ENCODE data around the gene SAA1. TPM values are rescaled to one million over a fixed set of nuclear protein-coding genes. Genes with fewer than 3 reads are reported as not detected.

SAA1 gene
- total and polyA plus RNA-seq, 10 of the 15 experiments (the other 5 are each of a cell fraction or from before 2014, with no cell fraction given), result 0.36 to 6.9 TPM; not detected in 8

GRCh38 chr11:18294862-18295261 lies 28.8 kb downstream of the SAA1 start:
- intact Hi-C loops (cut with micrococcal nuclease; ENCODE audit: unreplicated experiment), result no loop called here

GRCh38 chr11:18295316-18295715 lies 29.3 kb downstream of the SAA1 start:
- Histone ChIP-seq H2AFZ (ENCODE audit: control insufficient read depth, low read depth, low read length) (no peak overlapping the region), H3K79me2 (ENCODE audit: control insufficient read depth, insufficient read depth, low read length) (no peaks in the 10 kb centered on the region), H3K9ac (ENCODE audit: control insufficient read depth, insufficient read depth, low read length) (no peak overlapping the region), H3K36me3 (ENCODE audit: control insufficient read depth in 2 of 2, insufficient read depth in 2 of 2, low read length in 1 of 2) (peaks cover 10 to 63% of the 10 kb centered on the region in 2 experiments), H3K4me2 (ENCODE audit: control insufficient read depth, insufficient read depth) (no peak overlapping the region), H4K20me1 (ENCODE audit: control insufficient read depth, insufficient read depth) (no peaks in the 10 kb centered on the region), H3K27ac (ENCODE audit: control insufficient read depth, insufficient read depth) (peak overlapping the region; percentile 39; the same call in 1 of the 2 replicates), H3K4me3 (no peak overlapping the region), H3K27me3 (replicated peaks in 1 of 2; ENCODE audit: control insufficient read depth in 2 of 2, insufficient read depth in 2 of 2, low read length in 1 of 2) (no peaks in the 10 kb centered on the region), H3K9me3 (replicated peaks; ENCODE audit: control insufficient read depth, insufficient read depth, low read length) (no peaks in the 10 kb centered on the region), H3K4me1 (ENCODE audit: control insufficient read depth, insufficient read depth, low read length) (peaks cover 5% of the 10 kb centered on the region)
- RAD21 ChIA-PET (ENCODE audit: unreplicated experiment), result interaction anchor here (1.5 to 1.9 kb wide), 2 partner anchors 18 to 51 kb away, joined by 3 to 9 read pairs; no protein-coding TSS in a partner anchor
- DNase-seq (ENCODE audit: low read depth, low spot score), result no peak
- SMC1A ChIA-PET (ENCODE audit: uncharacterized antibody, unreplicated experiment), result interaction anchor here (0.7 to 1.3 kb wide), 5 partner anchors 13 to 71 kb away, joined by 3 to 6 read pairs (median 3); no protein-coding TSS in a partner anchor
- 72% methylated on average over 2 of the region's 2 CpGs for WGBS (ENCODE audit: insufficient coverage, insufficient replicate concordance, low lambda C conversion rate, missing lambda C conversion rate)
- intact Hi-C loops (cut with micrococcal nuclease; ENCODE audit: unreplicated experiment) (no loop called here), in situ Hi-C loops (cut with MboI) (no loop called here)
- POLR2A ChIA-PET, result interaction anchor here (1.0 to 1.2 kb wide), 2 partner anchors 17 to 18 kb away, joined by 3 read pairs; no protein-coding TSS in a partner anchor
- ATAC-seq, result no peak
- FAIRE-seq, result no peak
- no TSS peak for BruUV-seq (replicated peaks)
- CTCF ChIA-PET, result interaction anchor here (0.9 to 1.5 kb wide), 3 partner anchors 10 to 124 kb away, joined by 3 to 6 read pairs (median 6); no protein-coding TSS in a partner anchor
- TF ChIP-seq BHLHE40 (IDR thresholded peaks at IDR 0.05; ENCODE audit: borderline replicate concordance in 1 of 2, low read depth in 2 of 2, low read length in 1 of 2) (no peak), POU2F2 (IDR thresholded peaks at IDR 0.05; ENCODE audit: borderline replicate concordance, low read depth, low read length) (no peak), FOS (IDR thresholded peaks at IDR 0.05; ENCODE audit: borderline replicate concordance, extremely low read depth, insufficient read length) (no peak), HSF1 (IDR thresholded peaks at IDR 0.05; ENCODE audit: low read depth, low read length) (no peak), GABPA (IDR thresholded peaks at IDR 0.05; ENCODE audit: low read depth) (no peak), SREBF2 (IDR thresholded peaks at IDR 0.05; ENCODE audit: low read length) (no peak), TAF1 (IDR thresholded peaks at IDR 0.05; ENCODE audit: borderline replicate concordance, low read depth, low read length) (no peak), YBX1 (IDR thresholded peaks at IDR 0.05) (no peak), MYC (IDR thresholded peaks at IDR 0.05; ENCODE audit: insufficient read depth, insufficient read length, insufficient replicate concordance, low read length, severe bottlenecking) (no peak), CHD4 (IDR thresholded peaks at IDR 0.05) (no peak), CREM (IDR thresholded peaks at IDR 0.05; ENCODE audit: low read depth) (no peak), SIN3A (IDR thresholded peaks at IDR 0.05; ENCODE audit: low read depth, low read length) (no peak), HDGF (IDR thresholded peaks at IDR 0.05) (no peak), ZNF274 (IDR thresholded peaks at IDR 0.05; ENCODE audit: insufficient read depth, insufficient read length) (no peak), TARDBP (IDR thresholded peaks at IDR 0.05; ENCODE audit: borderline replicate concordance) (no peak), NR2F1 (conservative IDR thresholded peaks at IDR 0.05) (no peak), NFIC (IDR thresholded peaks at IDR 0.05; ENCODE audit: low read depth, low read length) (no peak)

More at GRCh38 chr11:18294862-18295261, 28.8 kb downstream of the SAA1 start:
- H3K4me2 ChIP-seq (ENCODE audit: control insufficient read depth, insufficient read depth), result no peak overlapping the region
- in situ Hi-C loops (cut with MboI), result no loop called here
- H3K9me3 ChIP-seq (replicated peaks; ENCODE audit: control insufficient read depth, insufficient read depth, low read length), result no peaks in the 10 kb centered on the region
- SMC1A ChIA-PET (ENCODE audit: uncharacterized antibody, unreplicated experiment), result interaction anchor here (0.7 to 1.3 kb wide), 4 partner anchors 14 to 172 kb away, joined by 3 to 6 read pairs (median 4); no protein-coding TSS in a partner anchor
- CTCF ChIA-PET, result interaction anchor here (0.6 to 1.5 kb wide), 4 partner anchors 9 to 184 kb away, joined by 3 to 8 read pairs (median 4); no protein-coding TSS in a partner anchor
- WGBS (ENCODE audit: insufficient coverage, insufficient replicate concordance, low lambda C conversion rate, missing lambda C conversion rate), result 70% methylated on average over 5 of the region's 5 CpGs
- no peaks in the 10 kb centered on the region for H3K79me2 ChIP-seq (ENCODE audit: control insufficient read depth, insufficient read depth, low read length)
- peak; percentile 27 for FAIRE-seq
- peaks cover 10 to 66% of the 10 kb centered on the region in 2 experiments for H3K36me3 ChIP-seq (ENCODE audit: control insufficient read depth in 2 of 2, insufficient read depth in 2 of 2, low read length in 1 of 2)
- no peak overlapping the region for H3K4me3 ChIP-seq
- no peak overlapping the region for H3K9ac ChIP-seq (ENCODE audit: control insufficient read depth, insufficient read depth, low read length)
- POLR2A ChIA-PET, result interaction anchor here (1.0 to 1.2 kb wide), 2 partner anchors 18 kb away, joined by 3 read pairs; no protein-coding TSS in a partner anchor
- no TSS peak for BruUV-seq (replicated peaks)
- no peaks in the 10 kb centered on the region for H3K27me3 ChIP-seq (replicated peaks in 1 of 2; ENCODE audit: control insufficient read depth in 2 of 2, insufficient read depth in 2 of 2, low read length in 1 of 2)
- H2AFZ ChIP-seq (ENCODE audit: control insufficient read depth, low read depth, low read length), result no peak overlapping the region
- peak overlapping the region; percentile 39; the same call in 1 of the 2 replicates for H3K27ac ChIP-seq (ENCODE audit: control insufficient read depth, insufficient read depth)
- RAD21 ChIA-PET (ENCODE audit: unreplicated experiment), result interaction anchor here (1.5 to 1.9 kb wide), 2 partner anchors 19 to 51 kb away, joined by 3 to 9 read pairs; no protein-coding TSS in a partner anchor
- no peaks in the 10 kb centered on the region for H4K20me1 ChIP-seq (ENCODE audit: control insufficient read depth, insufficient read depth)
- peaks cover 5% of the 10 kb centered on the region for H3K4me1 ChIP-seq (ENCODE audit: control insufficient read depth, insufficient read depth, low read length)
- no peak for TF ChIP-seq MXI1 (IDR thresholded peaks at IDR 0.05; ENCODE audit: low read depth, low read length)
- DNase-seq (ENCODE audit: low read depth, low spot score), result no peak
- peak; percentile 35; the same call in 1 of the 3 replicates for ATAC-seq

Measured in GM12878 (cell line).